SJCRH30 (cell line): ENCODE data around the gene MAP10. TPM values are rescaled to one million over a fixed set of nuclear protein-coding genes. Genes with fewer than 3 reads are reported as not detected.

Experiments
- total RNA-seq: library from RNA; depleted of rRNA; stranded (reverse); fragments of >200 nt; shearing (Covaris generic); gene quantifications from 2 replicates; pipeline ENCODE4 v1.2.3, GENCODE V29; 2014; rRNA removed

MAP10 gene
- total RNA-seq, 1 experiment from 2014 or later, result 0.10 TPM

Other genes with a start within 250 kb of the MAP10 start
- gene SIPA1L2, start 175.3 kb upstream of the MAP10 start, total RNA-seq, result 2.0 and 2.3 TPM in 2 replicates
- 18.1 and 21.0 TPM in 2 replicates for gene NTPCR, start 145.2 kb downstream of the MAP10 start, total RNA-seq